Stomach (tissue), 19 donors: Measurements from ENCODE around the gene GNG5. TPM values are rescaled to one million over a fixed set of nuclear protein-coding genes. Genes with fewer than 3 reads are reported as not detected.
A peak's percentile ranks its signal among the peaks of the same experiment; 100 is the strongest.

Experiments
- DNase-seq, 2 donors: peaks; one replicate each; pipeline versions ENCODE4 v3.0.0 to v3.0.0-alpha.2; 2013 to 2019
- H3K27ac ChIP-seq, 5 donors: fragments of 200-600 bp in 4 of 5; sonication (generic) in 4 of 5; one replicate each; pipeline ENCODE4 v1.5.1; 2013 to 2019; ENCODE audit warnings: mild to moderate bottlenecking in 1 of 5, moderate library complexity in 1 of 5
- H3K27me3 ChIP-seq, 3 donors: fragments of 200-600 bp; sonication (generic); one replicate each; pipeline ENCODE4 v1.5.1; 2017 to 2019; ENCODE audit warnings: mixed run types in 1 of 3
- H3K36me3 ChIP-seq, 4 donors: fragments of 200-600 bp; sonication (generic); 1 replicate in 3 of 4; 2 replicates in 1 of 4; pipeline ENCODE4 v1.5.1; 2016 to 2019
- H3K4me1 ChIP-seq, 4 donors: fragments of 200-600 bp; sonication (generic); one replicate each; pipeline ENCODE4 v1.5.1; 2016 to 2019
- H3K4me3 ChIP-seq, 4 donors: fragments of 200-600 bp; sonication (generic) in 3 of 4; one replicate each; pipeline ENCODE4 v1.5.1; 2016 to 2019; ENCODE audit warnings: mild to moderate bottlenecking in 1 of 4
- H3K9me3 ChIP-seq, 4 donors: fragments of 200-600 bp; sonication (generic); one replicate each; pipeline ENCODE4 v1.5.1; 2016 to 2019
- EP300 ChIP-seq: sonication (generic); formaldehyde crosslinking; IDR thresholded peaks from one replicate; pipeline ENCODE4 v1.6.1; 2017; ENCODE audit warnings: antibody characterized with exemption
- POLR2A ChIP-seq, 4 donors: fragments of 450-650 bp; IDR thresholded peaks; one replicate each; pipeline ENCODE4 v1.6.1; 2016; ENCODE audit warnings: antibody characterized with exemption in 4 of 4, control low read depth in 2 of 4, mild to moderate bottlenecking in 1 of 4, moderate library complexity in 1 of 4
- POLR2AphosphoS5 ChIP-seq, 3 donors: sonication (generic); formaldehyde crosslinking; IDR thresholded peaks; one replicate each; pipeline ENCODE4 v1.6.1; 2016; ENCODE audit warnings: antibody characterized with exemption in 3 of 3
- WGBS, 5 donors: extraction: QIAGEN DNeasy Blood & Tissue Kit in 3 of 5; methylation state at CpG; one replicate each; pipeline versions ENCODE4 v1.1.5 to v1.1.7; 2013 to 2018; 5-methylcytosine and 5-hydroxymethylcytosine counted together
- intact Hi-C: fragments of 100-400 bp; cut with DNase I; formaldehyde crosslinking; loops from one replicate; pipeline ENCODE4 v1.15.1; 2023; ENCODE audit warnings: low total_unique reads
- long read RNA-seq, 10 donors: transcript quantifications; one replicate each; lab custom pipeline, GENCODE V29; 2026
- polyA plus RNA-seq, 3 donors: library from polyadenylated mRNA; stranded (reverse); fragments of 200-250 nt; gene quantifications; one replicate each; pipeline ENCODE4 v1.2.3, GENCODE V29; 2013
- total RNA-seq, 5 donors: library from RNA; depleted of rRNA; stranded (reverse); fragments of >200 nt; gene quantifications; one replicate each; pipeline versions ENCODE4 v1.1.0 to v1.2.3, GENCODE V29; 2014 to 2016
- TF ChIP-seq, protein P1 (sequence below), 7 experiments: fragments of 450-650 bp in 4 of 7; fragments of 200-600 bp in 3 of 7; sonication (generic) in 3 of 7; IDR thresholded peaks; one replicate each; pipeline ENCODE4 v1.5.1; 2016 to 2019; ENCODE audit warnings: antibody characterized with exemption in 7 of 7, control low read depth in 2 of 7, mild to moderate bottlenecking in 1 of 7
- donor health status: healthy with polysubstance abuse.
- donor health status: Bipolar disorder and iron deficiency.
- donor health status: healthy.

Gene GNG5
- total RNA-seq (100 to 1,000 TPM in 3 of 5 donors, 10 to 100 TPM in 2; 20.6 to 197 (median 131) TPM), polyA plus RNA-seq (100 to 1,000 TPM; 158 to 185 (median 180) TPM)
- long read RNA-seq, donor 1, transcript GNG5-201 (3 exons, 920 nt): major isoform, 57 of 57 reads
- long read RNA-seq, donor 1, partial matches to known transcripts: 0 of 57 reads
- long read RNA-seq, donor 1, other reads (novel, unspliced or antisense): 0 of 57 reads
- long read RNA-seq, donor 2, transcript GNG5-201 (3 exons, 920 nt): major isoform, 86 of 99 reads
- long read RNA-seq, donor 2, partial matches to known transcripts: 11 of 99 reads
- long read RNA-seq, donor 2, other reads (novel, unspliced or antisense): 0 of 99 reads
- long read RNA-seq, donor 3, transcript GNG5-201 (3 exons, 920 nt): major isoform, 105 of 110 reads
- long read RNA-seq, donor 3, partial matches to known transcripts: 5 of 110 reads
- long read RNA-seq, donor 3, other reads (novel, unspliced or antisense): 0 of 110 reads
- long read RNA-seq, donor 4, transcript GNG5-201 (3 exons, 920 nt): major isoform, 12 of 12 reads
- long read RNA-seq, donor 4, partial matches to known transcripts: 0 of 12 reads
- long read RNA-seq, donor 4, other reads (novel, unspliced or antisense): 0 of 12 reads
- long read RNA-seq, donor 5, transcript GNG5-201 (3 exons, 920 nt): major isoform, 151 of 152 reads
- long read RNA-seq, donor 5, partial matches to known transcripts: 0 of 152 reads
- long read RNA-seq, donor 5, other reads (novel, unspliced or antisense): 0 of 152 reads
- long read RNA-seq, donor 6: 0 reads
- long read RNA-seq, donor 7, transcript GNG5-201 (3 exons, 920 nt): major isoform, 164 of 166 reads
- long read RNA-seq, donor 7, partial matches to known transcripts: 0 of 166 reads
- long read RNA-seq, donor 7, other reads (novel, unspliced or antisense): 0 of 166 reads
- long read RNA-seq, donor 8, transcript GNG5-201 (3 exons, 920 nt): major isoform, 147 of 150 reads
- long read RNA-seq, donor 8, partial matches to known transcripts: 0 of 150 reads
- long read RNA-seq, donor 8, other reads (novel, unspliced or antisense): 0 of 150 reads
- long read RNA-seq, donor 9, transcript GNG5-201 (3 exons, 920 nt): major isoform, 133 of 133 reads
- long read RNA-seq, donor 9, partial matches to known transcripts: 0 of 133 reads
- long read RNA-seq, donor 9, other reads (novel, unspliced or antisense): 0 of 133 reads
- long read RNA-seq, donor 10, transcript GNG5-201 (3 exons, 920 nt): major isoform, 46 of 47 reads
- long read RNA-seq, donor 10, partial matches to known transcripts: 0 of 47 reads
- long read RNA-seq, donor 10, other reads (novel, unspliced or antisense): 0 of 47 reads

DNA sequence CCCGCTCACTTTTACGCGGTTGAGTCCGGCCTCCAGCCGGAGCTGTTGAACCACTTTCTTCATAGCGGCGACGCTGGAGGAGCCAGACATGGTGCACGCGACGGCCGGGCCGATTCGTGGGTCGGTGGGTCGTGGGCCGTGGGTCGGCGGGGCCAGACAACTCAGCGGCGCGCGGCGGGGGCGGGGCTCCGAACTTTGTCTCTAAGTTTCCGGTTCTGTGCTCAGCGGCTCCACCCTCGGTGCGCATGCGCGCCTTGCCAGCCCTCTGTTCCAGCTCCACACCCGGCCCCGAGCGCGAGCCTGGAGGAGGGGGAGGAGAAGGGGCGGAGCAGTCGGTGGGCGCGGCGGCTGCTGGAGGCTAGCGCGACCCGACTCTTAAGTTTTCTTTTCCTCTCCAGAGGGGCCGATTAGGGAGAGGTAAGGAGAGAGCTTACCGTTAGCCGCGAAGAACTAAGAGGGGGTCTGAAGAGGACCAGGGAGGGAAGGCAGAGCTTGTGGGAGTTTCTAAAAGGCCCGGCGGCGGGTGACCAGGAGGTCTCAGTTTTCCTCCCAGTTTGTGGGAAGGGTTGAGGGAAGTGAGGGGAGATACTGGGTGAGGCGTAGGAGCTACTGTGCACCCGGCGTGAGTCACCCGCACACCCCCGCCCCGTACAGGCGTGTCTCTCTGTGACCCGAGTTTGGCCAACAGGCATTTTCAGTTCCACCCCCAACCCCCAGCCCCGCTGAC, at the start of gene GNG5, which contains the start of gene SPATA1:
Gene GNG5 (minus strand): TSS at position 580 of the 727 bp plus-strand sequence. CDS start 490 bp downstream, at position 90.
Gene SPATA1 (plus strand): TSS at position 385 of the 727 bp plus-strand sequence. CDS start 9,974 bp downstream, outside the sequence.
- H3K27me3 ChIP-seq: no peaks in the 10 kb centered on the region
- no peak for TF ChIP-seq EP300
- peak; percentile 73 to 87 (median 74) for TF ChIP-seq POLR2AphosphoS5 (IDR thresholded peaks at IDR 0.05)
- TF ChIP-seq POLR2A (IDR thresholded peaks at IDR 0.05): peak in 1 of 4 donors; percentile 52
- TF ChIP-seq, protein P1, sequence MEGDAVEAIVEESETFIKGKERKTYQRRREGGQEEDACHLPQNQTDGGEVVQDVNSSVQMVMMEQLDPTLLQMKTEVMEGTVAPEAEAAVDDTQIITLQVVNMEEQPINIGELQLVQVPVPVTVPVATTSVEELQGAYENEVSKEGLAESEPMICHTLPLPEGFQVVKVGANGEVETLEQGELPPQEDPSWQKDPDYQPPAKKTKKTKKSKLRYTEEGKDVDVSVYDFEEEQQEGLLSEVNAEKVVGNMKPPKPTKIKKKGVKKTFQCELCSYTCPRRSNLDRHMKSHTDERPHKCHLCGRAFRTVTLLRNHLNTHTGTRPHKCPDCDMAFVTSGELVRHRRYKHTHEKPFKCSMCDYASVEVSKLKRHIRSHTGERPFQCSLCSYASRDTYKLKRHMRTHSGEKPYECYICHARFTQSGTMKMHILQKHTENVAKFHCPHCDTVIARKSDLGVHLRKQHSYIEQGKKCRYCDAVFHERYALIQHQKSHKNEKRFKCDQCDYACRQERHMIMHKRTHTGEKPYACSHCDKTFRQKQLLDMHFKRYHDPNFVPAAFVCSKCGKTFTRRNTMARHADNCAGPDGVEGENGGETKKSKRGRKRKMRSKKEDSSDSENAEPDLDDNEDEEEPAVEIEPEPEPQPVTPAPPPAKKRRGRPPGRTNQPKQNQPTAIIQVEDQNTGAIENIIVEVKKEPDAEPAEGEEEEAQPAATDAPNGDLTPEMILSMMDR (IDR thresholded peaks at IDR 0.05): no peak
- DNase-seq: peak; percentile 99 to 100
- 0 to 2% (median 1%) methylated on average over 50 to 60 of the region's 60 CpGs for WGBS, 5 donors
- H3K36me3 ChIP-seq: peaks cover 0 to 5% (median 2%) of the 10 kb centered on the region in 4 donors
- intact Hi-C loops: no loop called here
- H3K4me1 ChIP-seq: peaks cover 30 to 53% (median 39%) of the 10 kb centered on the region in 4 donors
- peaks cover 0 to 9% (median 0%) of the 10 kb centered on the region in 4 donors for H3K9me3 ChIP-seq
- peak within 1 kb of the TSS; percentile 95 to 99 (median 98) for H3K27ac ChIP-seq
- peak within 1 kb of the TSS; percentile 63 to 83 (median 75) for H3K4me3 ChIP-seq

DNA sequence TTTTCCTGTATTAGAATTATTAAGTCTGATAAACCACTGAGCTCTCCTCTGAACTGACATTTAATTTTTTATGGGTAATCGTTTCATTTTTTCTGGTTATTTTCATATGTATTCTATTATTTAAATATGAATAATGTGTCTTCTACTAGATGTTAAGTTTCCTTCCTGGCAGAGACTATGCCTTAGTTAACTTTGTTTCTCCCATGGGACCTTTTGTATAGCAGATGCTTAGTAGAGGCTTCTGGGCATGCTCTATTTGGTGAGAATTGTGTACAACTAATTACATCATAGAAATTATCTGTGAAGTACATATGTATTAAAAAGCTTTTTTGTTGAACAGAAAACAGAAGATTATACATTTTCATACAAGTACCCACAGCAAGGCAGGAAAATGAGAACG, 44.4 kb upstream of the GNG5 start:
- Histone ChIP-seq H3K36me3 (peaks cover 0 to 21% (median 13%) of the 10 kb centered on the region in 4 donors), H3K27ac (no peak overlapping the region), H3K27me3 (no peaks in the 10 kb centered on the region), H3K4me1 (no peaks in the 10 kb centered on the region), H3K4me3 (no peak overlapping the region), H3K9me3 (no peaks in the 10 kb centered on the region)
- peak in 1 of 2 donors; percentile 7 for DNase-seq
- 87 to 97% (median 88%) methylated on average over 2 of the region's 2 CpGs for WGBS, 5 donors
- TF ChIP-seq, protein P1 (IDR thresholded peaks at IDR 0.05): no peak
- no peak for TF ChIP-seq POLR2A (IDR thresholded peaks at IDR 0.05)
- intact Hi-C loops: no loop called here

DNA sequence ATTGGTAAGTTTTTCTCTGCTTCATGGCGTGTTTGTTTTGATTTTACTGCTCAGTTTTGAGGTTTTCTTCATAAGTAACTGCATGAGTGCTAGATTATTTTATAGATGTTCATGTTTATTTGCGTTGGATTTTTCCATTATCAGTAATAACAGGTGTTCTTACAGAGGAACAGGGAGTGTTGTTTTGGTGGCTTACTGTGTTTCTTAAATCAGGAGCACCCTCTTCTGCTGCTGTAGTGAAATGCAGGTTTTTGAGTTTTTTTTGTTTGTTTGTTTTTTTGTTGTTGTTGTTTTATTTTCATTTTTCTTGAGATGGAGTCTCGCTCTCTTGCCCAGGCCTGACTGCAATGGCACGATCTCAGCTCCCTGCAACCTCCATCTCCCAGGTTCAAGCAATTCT, 35.3 kb upstream of the GNG5 start:
- no peak overlapping the region for H3K27ac ChIP-seq
- no peaks in the 10 kb centered on the region for H3K9me3 ChIP-seq
- no peak for TF ChIP-seq POLR2A (IDR thresholded peaks at IDR 0.05)
- TF ChIP-seq, protein P1 (IDR thresholded peaks at IDR 0.05): peak in 1 of 7 experiments; percentile 28
- no peak overlapping the region for H3K4me3 ChIP-seq
- H3K27me3 ChIP-seq: no peaks in the 10 kb centered on the region
- intact Hi-C loops: no loop called here
- no peak for DNase-seq
- peaks cover 0 to 9% (median 2%) of the 10 kb centered on the region in 4 donors for H3K36me3 ChIP-seq
- no peaks in the 10 kb centered on the region for H3K4me1 ChIP-seq
- 76 to 89% (median 86%) methylated on average over 4 of the region's 4 CpGs for WGBS, 5 donors
